ENCODE results near the gene AGXT.
"Not testable (repeated sequence)": the region's sequence is repeated elsewhere in the genome, so short reads cannot be mapped to it uniquely, and the experiment has no call there.

Gene AGXT

DNA sequence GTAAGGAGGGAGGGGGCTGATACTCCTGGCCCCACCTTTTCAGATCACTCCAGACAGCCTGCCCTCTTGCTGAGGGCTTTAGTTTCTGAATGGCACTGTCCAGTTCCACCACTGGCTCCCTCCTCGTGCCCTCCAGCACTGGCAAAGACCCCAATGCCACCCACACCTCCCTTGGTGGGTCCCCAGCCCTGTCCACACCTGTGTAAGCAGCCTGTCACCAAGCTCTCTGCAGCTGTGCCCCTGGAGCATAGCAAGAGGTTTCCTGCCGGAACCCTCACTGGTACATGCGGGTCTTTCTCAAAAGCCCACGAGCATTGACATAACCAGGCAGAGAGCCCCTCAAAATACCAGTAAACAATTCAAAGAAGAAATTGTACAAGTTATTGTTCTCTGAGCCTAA lies 31.0 kb upstream of the AGXT start:
- H3K4me3 Mint-ChIP-seq, result no peak overlapping the region
- H3K27ac Mint-ChIP-seq, result no peak overlapping the region
- H3K9me3 Mint-ChIP-seq, result no peaks in the 10 kb centered on the region
- H3K36me3 Mint-ChIP-seq (ENCODE audit: low read depth), result no peaks in the 10 kb centered on the region
- H3K4me1 Mint-ChIP-seq, result no peaks in the 10 kb centered on the region
- peaks cover 19% of the 10 kb centered on the region for H3K27me3 Mint-ChIP-seq (ENCODE audit: low read depth)
- TF ChIP-seq, protein P1, sequence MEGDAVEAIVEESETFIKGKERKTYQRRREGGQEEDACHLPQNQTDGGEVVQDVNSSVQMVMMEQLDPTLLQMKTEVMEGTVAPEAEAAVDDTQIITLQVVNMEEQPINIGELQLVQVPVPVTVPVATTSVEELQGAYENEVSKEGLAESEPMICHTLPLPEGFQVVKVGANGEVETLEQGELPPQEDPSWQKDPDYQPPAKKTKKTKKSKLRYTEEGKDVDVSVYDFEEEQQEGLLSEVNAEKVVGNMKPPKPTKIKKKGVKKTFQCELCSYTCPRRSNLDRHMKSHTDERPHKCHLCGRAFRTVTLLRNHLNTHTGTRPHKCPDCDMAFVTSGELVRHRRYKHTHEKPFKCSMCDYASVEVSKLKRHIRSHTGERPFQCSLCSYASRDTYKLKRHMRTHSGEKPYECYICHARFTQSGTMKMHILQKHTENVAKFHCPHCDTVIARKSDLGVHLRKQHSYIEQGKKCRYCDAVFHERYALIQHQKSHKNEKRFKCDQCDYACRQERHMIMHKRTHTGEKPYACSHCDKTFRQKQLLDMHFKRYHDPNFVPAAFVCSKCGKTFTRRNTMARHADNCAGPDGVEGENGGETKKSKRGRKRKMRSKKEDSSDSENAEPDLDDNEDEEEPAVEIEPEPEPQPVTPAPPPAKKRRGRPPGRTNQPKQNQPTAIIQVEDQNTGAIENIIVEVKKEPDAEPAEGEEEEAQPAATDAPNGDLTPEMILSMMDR (IDR thresholded peaks at IDR 0.05; ENCODE audit: unreplicated experiment in 3 of 3), result no peak

DNA sequence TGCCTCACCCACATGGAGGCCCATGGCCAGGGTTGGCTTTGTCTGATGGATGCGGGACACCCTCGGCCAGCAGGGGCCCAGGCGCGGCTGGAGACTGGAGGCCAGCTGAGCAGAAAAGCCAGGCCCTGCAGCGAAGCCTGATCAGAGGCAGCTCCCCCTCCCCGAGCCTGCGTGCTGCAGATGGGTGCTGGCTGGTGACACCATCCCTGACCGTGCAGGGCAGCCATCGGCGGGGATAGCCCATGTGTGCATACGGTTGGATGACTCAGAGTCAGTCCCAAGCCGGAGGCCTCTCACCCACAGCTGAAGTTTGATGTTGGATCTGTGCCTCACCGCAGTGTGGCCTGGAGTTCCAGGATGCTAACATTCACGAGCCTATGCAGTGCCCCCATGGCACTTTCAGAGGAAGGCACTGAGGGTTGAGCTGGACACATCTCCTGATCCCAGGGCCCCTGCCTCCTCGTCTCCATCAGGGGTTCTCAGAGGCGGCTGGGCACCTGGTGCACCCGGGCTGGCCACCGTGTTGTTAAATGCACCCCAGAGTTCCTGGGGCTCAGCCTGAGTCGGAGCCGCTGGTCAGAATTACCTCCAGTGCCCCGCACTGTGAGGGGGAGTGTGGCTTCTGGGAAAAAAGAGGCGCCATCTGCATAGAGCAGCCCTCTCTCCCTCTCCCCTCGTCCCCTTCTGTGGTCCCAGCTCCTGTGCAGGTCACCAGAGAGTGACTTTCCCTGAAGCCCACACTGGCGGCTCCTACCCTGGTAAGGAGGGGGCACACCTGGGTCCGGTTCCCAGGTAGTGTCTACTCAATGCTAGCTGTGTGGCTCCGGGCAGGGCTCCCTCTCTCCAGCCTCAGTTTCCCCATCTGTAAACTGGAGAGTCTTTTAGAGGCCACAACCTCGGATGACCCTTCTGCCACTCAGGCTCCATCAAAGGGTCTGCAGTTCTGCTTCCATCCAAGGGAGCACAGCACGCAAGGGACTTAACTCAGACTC lies 29.2 kb upstream of the AGXT start:
- TF ChIP-seq, protein P1 (IDR thresholded peaks at IDR 0.05; ENCODE audit: unreplicated experiment in 3 of 3), result no peak
- no peaks in the 10 kb centered on the region for H3K4me1 Mint-ChIP-seq

DNA sequence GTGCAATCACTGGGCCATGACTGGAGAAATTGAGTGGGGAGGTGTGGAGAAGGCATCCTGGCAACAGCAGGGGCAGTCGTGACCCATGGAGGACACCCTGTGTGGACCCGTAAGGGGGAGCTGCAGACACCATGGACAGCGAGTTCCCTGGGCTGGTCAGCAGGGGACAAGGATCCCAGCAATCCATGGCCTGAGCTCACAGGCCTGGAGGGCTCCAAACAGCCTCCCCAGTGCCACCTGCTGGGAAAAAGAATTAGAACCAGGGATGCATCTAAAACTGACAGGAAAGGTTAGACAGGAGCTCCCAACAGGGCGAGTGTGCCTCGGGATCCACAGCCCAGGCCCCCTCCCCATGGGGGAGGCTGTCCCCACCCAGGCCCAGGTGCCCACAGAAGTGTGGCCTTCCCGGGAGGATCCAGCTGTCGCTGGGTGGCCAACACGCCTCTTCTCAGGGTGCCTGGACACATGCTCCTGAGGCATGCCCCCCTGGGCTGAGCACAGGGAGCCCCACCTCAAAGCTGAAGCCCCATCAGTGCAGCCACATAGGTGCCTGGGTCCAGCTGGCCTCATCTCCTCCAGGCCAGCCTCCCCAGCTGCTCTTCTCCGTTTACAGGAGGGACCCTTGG lies 28.1 kb upstream of the AGXT start:
- Mint-ChIP-seq H3K36me3 (ENCODE audit: low read depth) (no peaks in the 10 kb centered on the region), H3K9me3 (no peaks in the 10 kb centered on the region), H3K4me1 (no peaks in the 10 kb centered on the region), H3K27ac (no peak overlapping the region), H3K27me3 (ENCODE audit: low read depth) (peaks cover 22% of the 10 kb centered on the region), H3K4me3 (no peak overlapping the region)
- TF ChIP-seq, protein P1 (IDR thresholded peaks at IDR 0.05; ENCODE audit: unreplicated experiment in 3 of 3), result peak; percentile 72 to 76 (median 75)

More for the DNA sequence above, 29.2 kb upstream of the AGXT start:
- no peaks in the 10 kb centered on the region for H3K9me3 Mint-ChIP-seq
- H3K36me3 Mint-ChIP-seq (ENCODE audit: low read depth), result no peaks in the 10 kb centered on the region
- peaks cover 15% of the 10 kb centered on the region for H3K27me3 Mint-ChIP-seq (ENCODE audit: low read depth)
- no peak overlapping the region for H3K27ac Mint-ChIP-seq
- no peak overlapping the region for H3K4me3 Mint-ChIP-seq

DNA sequence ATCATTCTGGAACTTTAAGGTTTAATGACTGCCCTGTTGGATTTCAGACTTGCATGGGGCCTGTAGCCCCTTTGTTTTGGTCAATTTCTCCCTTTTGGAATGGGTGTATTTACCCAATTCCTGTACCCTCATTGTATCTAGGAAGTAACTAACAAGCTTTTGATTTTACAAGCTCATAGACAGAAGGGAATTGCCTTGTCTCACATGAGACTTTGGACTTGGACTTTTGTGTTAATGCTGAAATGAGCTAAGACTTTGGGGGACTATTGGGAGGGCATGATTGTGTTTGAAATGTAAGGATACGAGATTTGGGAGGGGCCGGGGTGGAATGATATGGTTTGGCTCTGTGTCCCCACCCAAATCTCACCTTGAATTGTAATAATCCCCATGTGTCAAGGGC lies 22.3 kb upstream of the AGXT start:
- not testable (repeated sequence) for H3K36me3 Mint-ChIP-seq (ENCODE audit: low read depth); H3K27ac Mint-ChIP-seq; H3K4me1 Mint-ChIP-seq; H3K4me3 Mint-ChIP-seq; H3K9me3 Mint-ChIP-seq
- peaks cover 31% of the 10 kb centered on the region for H3K27me3 Mint-ChIP-seq (ENCODE audit: low read depth)

DNA sequence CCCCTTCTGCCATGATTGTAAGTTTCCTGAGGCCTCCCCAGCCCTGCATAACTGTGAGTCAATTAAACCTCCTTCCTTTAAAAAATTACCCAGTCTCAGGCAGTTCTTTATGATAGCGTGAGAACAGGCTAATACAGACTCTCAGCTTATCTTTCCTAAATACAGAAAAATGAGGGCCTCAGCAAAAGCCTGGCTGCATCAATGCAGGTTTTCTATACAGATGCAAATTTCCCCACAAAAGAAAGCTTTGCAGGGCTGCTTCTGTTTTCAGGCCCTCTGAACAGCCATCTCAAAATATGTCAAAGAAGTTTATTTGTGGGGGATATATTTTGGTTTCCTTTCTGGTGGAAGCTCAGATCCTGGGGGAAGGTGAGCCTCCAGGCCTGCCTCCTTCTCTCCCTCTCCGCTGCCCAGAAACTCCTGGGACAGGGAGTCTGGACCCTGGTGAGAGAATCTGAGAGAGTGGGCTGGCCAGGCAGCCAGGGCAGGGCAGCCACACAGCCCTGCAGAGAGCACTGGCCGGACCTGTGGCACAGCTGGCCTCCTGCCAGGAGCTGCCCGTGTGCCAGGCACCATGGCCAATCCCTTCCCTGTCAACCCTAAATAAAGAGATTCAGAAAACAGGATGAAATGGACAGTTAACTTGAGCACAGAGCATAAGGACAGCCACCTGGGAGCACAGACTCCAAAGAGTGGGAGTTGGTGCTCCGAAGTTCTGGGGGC lies 21.6 kb upstream of the AGXT start:
- Mint-ChIP-seq H3K4me1 (no peaks in the 10 kb centered on the region), H3K9me3 (no peaks in the 10 kb centered on the region), H3K27me3 (ENCODE audit: low read depth) (peaks cover 30% of the 10 kb centered on the region), H3K36me3 (ENCODE audit: low read depth) (no peaks in the 10 kb centered on the region), H3K4me3 (no peak overlapping the region), H3K27ac (no peak overlapping the region)
- TF ChIP-seq, protein P1 (IDR thresholded peaks at IDR 0.05; ENCODE audit: unreplicated experiment in 3 of 3), result no peak

DNA sequence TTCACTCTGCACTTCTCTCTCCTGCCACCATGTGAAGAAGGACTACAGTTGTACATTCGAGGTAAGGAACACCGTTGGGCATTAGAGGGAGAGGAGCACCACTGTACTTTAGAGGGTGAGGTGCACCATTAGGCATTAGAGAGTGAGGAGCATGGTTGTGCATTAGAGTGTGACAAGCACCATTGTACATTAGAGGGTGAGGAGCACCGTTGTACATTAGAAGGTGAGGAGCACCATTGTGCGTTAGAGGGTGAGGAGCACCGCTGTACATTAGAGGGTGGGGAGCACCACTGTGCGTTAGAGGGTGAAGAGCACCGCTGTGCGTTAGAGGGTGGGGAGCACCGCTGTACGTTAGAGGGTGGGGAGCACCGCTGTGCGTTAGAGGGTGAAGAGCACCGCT lies 20.8 kb upstream of the AGXT start:
- no peaks in the 10 kb centered on the region for H3K9me3 Mint-ChIP-seq
- no peak overlapping the region for H3K4me3 Mint-ChIP-seq
- H3K27ac Mint-ChIP-seq, result no peak overlapping the region
- TF ChIP-seq, protein P1 (IDR thresholded peaks at IDR 0.05; ENCODE audit: unreplicated experiment in 3 of 3), result no peak
- no peaks in the 10 kb centered on the region for H3K4me1 Mint-ChIP-seq
- H3K36me3 Mint-ChIP-seq (ENCODE audit: low read depth), result no peaks in the 10 kb centered on the region
- H3K27me3 Mint-ChIP-seq (ENCODE audit: low read depth), result peaks cover 25% of the 10 kb centered on the region
